Measurements from ENCODE around the gene MAP2K6. TPM values are rescaled to one million over a fixed set of nuclear protein-coding genes. Genes with fewer than 3 reads are reported as not detected.

The MAP2K6 gene
- total RNA-seq, 1 experiment from 2014 or later = 12.2 TPM

- TF ChIP-seq EZH2phosphoT487 (IDR thresholded peaks at IDR 0.05; ENCODE audit: borderline replicate concordance, low read length) = no peak
- no peak for TF ChIP-seq EZH2 (IDR thresholded peaks at IDR 0.05; ENCODE audit: low read length, unreplicated experiment)
- TF ChIP-seq CTCF (conservative IDR thresholded peaks at IDR 0.05; ENCODE audit: low read depth, low read length) = no peak
- H3K9me2 ChIP-seq (replicated peaks; ENCODE audit: low read length) = no peaks in the 10 kb centered on the region
- CTCF ChIA-PET = interaction anchor here (0.5 kb wide), 1 partner anchor 143 kb away, joined by 12 read pairs; no protein-coding TSS in a partner anchor
- no TSS peak for BruUV-seq (replicated peaks)
- H3K4me1 ChIP-seq (ENCODE audit: insufficient read depth, low read length) = peaks cover 24% of the 10 kb centered on the region
- H3K27me3 ChIP-seq (ENCODE audit: low read length) = no peaks in the 10 kb centered on the region
- no peak overlapping the region for H3K4me2 ChIP-seq (ENCODE audit: low read length)
- H4K20me1 ChIP-seq (ENCODE audit: low read length) = no peaks in the 10 kb centered on the region
- ATAC-seq (no peak), DNase-seq (no peak)
- H3K9ac ChIP-seq (ENCODE audit: low read length) = no peak overlapping the region
- intact Hi-C loops (cut with micrococcal nuclease) = no loop called here
- H3K9me3 ChIP-seq (ENCODE audit: low read length) = no peaks in the 10 kb centered on the region
- no peak overlapping the region for H3K27ac ChIP-seq (ENCODE audit: low read length)
- peaks cover 20% of the 10 kb centered on the region for H3K79me2 ChIP-seq (ENCODE audit: low read length)
- H2AFZ ChIP-seq (ENCODE audit: low read length) = no peak overlapping the region
- no peaks in the 10 kb centered on the region for H3F3A ChIP-seq (ENCODE audit: low read length, unreplicated experiment)
- no peak overlapping the region for H3K4me3 ChIP-seq (ENCODE audit: low read length)
- no peaks in the 10 kb centered on the region for H3K36me3 ChIP-seq (ENCODE audit: low read depth, low read length)
- POLR2A ChIA-PET (ENCODE audit: unreplicated experiment) = no interaction called here
These were observed 2.2 kb upstream of the MAP2K6 start for GRCh38 chr17:69412251-69412671.

- H3K79me2 ChIP-seq (ENCODE audit: low read length) = peaks cover 23% of the 10 kb centered on the region
- H3K9me3 ChIP-seq (ENCODE audit: low read length) = no peaks in the 10 kb centered on the region
- no peaks in the 10 kb centered on the region for H3K9me2 ChIP-seq (replicated peaks; ENCODE audit: low read length)
- no peak for DNase-seq
- peak overlapping the region; percentile 72 for H3K4me3 ChIP-seq (ENCODE audit: low read length)
- H3K27me3 ChIP-seq (ENCODE audit: low read length) = no peaks in the 10 kb centered on the region
- TF ChIP-seq EZH2 (IDR thresholded peaks at IDR 0.05; ENCODE audit: low read length, unreplicated experiment) (no peak), CTCF (conservative IDR thresholded peaks at IDR 0.05; ENCODE audit: low read depth, low read length) (no peak), EZH2phosphoT487 (IDR thresholded peaks at IDR 0.05; ENCODE audit: borderline replicate concordance, low read length) (no peak)
- ATAC-seq = no peak
- H3K9ac ChIP-seq (ENCODE audit: low read length) = peak overlapping the region; percentile 11
- H2AFZ ChIP-seq (ENCODE audit: low read length) = peak overlapping the region; percentile 88
- peak overlapping the region; percentile 90 for H3K4me2 ChIP-seq (ENCODE audit: low read length)
- ChIA-PET CTCF (interaction anchor here (0.7 to 1.0 kb wide), 2 partner anchors 108 kb away, joined by 3 to 8 read pairs; no protein-coding TSS in a partner anchor), POLR2A (ENCODE audit: unreplicated experiment) (no interaction called here)
- no peaks in the 10 kb centered on the region for H3K36me3 ChIP-seq (ENCODE audit: low read depth, low read length)
- BruUV-seq (replicated peaks) = TSS peak; percentile 24
- no peaks in the 10 kb centered on the region for H3F3A ChIP-seq (ENCODE audit: low read length, unreplicated experiment)
- H3K27ac ChIP-seq (ENCODE audit: low read length) = peak overlapping the region; percentile 29
- intact Hi-C loops (cut with micrococcal nuclease) = loop anchor here (2.0 to 5.0 kb wide), 3 partner anchors 51 to 107 kb away; no protein-coding TSS in a partner anchor
- H4K20me1 ChIP-seq (ENCODE audit: low read length) = no peaks in the 10 kb centered on the region
- H3K4me1 ChIP-seq (ENCODE audit: insufficient read depth, low read length) = peaks cover 36% of the 10 kb centered on the region
These were observed 934 bp downstream of the MAP2K6 start for GRCh38 chr17:69415431-69415830.

All from PC-3 (cell line).